Progenitor cell of endocrine pancreas (in vitro differentiated cells): ENCODE data around the gene LRIG1. TPM values are rescaled to one million over a fixed set of nuclear protein-coding genes. Genes with fewer than 3 reads are reported as not detected.
A peak's percentile ranks its signal among the peaks of the same experiment; 100 is the strongest.

Source experiments
- DNase-seq: peaks from one replicate; pipeline ENCODE4 v3.0.0; 2021; ENCODE audit warnings: low spot score; ENCODE audit not compliant: unreplicated experiment
- H3K27ac Mint-ChIP-seq: 2 replicates; pipeline ENCODE4 v1.8.0; 2021; ENCODE audit warnings: mild to moderate bottlenecking, moderate library complexity, mixed read lengths
- H3K27me3 Mint-ChIP-seq: 2 replicates; pipeline ENCODE4 v1.8.0; 2021; ENCODE audit warnings: mixed read lengths
- H3K36me3 Mint-ChIP-seq: 2 replicates; pipeline ENCODE4 v1.8.0; 2022; ENCODE audit warnings: mixed read lengths; ENCODE audit not compliant: insufficient read depth
- H3K4me1 Mint-ChIP-seq: 2 replicates; pipeline ENCODE4 v1.8.0; 2021; ENCODE audit warnings: low read depth, mixed read lengths
- H3K4me3 Mint-ChIP-seq: 2 replicates; pipeline ENCODE4 v1.8.0; 2021; ENCODE audit warnings: low read depth, mild to moderate bottlenecking, moderate library complexity, mixed read lengths
- H3K9me3 Mint-ChIP-seq: 2 replicates; pipeline ENCODE4 v1.8.0; 2021; ENCODE audit warnings: low read depth, mixed read lengths
- total RNA-seq: library from RNA; stranded (reverse); gene quantifications from 2 replicates; pipeline ENCODE4 v1.2.1, GENCODE V29; 2021
- TF ChIP-seq, protein P1 (sequence below): fragments of 200-600 bp; sonication (generic); IDR thresholded peaks from one replicate; pipeline ENCODE4 v1.5.0; 2021; ENCODE audit warnings: antibody characterized with exemption, mild to moderate bottlenecking; ENCODE audit not compliant: unreplicated experiment

LRIG1 gene
- total RNA-seq, 1 donor from 2014 or later = 31.4 TPM

DNA sequence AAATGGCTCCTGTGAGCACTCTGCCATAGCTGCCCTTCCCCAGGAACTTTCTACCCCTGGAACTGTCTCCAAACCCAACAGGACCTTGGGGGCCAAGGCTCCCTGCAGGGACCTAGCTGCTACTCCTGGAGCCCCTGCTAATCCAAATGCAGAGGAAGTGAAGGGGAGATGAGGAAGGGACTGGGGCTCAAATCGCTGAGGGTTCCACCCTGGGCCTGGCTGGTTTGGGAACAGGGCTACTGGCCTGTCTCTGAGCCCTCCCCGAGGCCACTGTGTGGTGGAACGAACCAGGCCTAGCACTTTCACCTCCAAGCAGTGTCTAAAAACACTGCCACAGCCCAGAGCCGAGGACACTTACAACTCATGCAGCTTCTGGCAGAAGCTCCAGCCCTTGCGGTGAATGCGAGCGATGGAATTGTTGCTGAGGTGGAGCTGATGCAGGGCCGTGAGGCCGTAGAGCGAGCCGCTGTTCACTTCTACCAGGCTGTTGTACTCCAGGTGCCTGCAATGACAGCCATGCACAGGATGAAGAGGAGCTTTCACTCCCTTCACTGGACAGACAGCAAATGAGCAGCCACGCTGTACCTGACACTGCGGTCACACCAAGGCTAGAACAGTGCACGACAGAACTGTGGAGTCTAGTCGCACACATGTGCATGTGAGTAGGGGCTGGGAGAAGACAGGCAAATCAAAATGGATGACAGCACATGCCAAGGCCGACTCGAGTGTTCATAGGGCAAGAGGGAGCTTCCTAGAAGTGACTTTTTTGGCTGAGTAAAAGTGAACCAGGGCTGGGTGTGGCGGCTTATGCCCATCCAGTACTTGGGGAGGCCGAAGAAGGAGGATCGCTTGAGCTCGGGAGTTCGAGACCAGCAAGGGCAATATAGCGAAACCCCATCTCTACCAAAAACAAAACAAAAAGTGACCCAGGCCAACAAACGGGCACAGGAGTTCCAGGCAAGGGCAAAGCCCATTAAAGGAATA, 90.8 kb downstream of the LRIG1 start:
- Mint-ChIP-seq H3K9me3 (no peaks in the 10 kb centered on the region), H3K27ac (no peak overlapping the region), H3K4me1 (peaks cover 4% of the 10 kb centered on the region), H3K27me3 (no peaks in the 10 kb centered on the region), H3K4me3 (no peak overlapping the region), H3K36me3 (peaks cover 34% of the 10 kb centered on the region)
- TF ChIP-seq, protein P1, sequence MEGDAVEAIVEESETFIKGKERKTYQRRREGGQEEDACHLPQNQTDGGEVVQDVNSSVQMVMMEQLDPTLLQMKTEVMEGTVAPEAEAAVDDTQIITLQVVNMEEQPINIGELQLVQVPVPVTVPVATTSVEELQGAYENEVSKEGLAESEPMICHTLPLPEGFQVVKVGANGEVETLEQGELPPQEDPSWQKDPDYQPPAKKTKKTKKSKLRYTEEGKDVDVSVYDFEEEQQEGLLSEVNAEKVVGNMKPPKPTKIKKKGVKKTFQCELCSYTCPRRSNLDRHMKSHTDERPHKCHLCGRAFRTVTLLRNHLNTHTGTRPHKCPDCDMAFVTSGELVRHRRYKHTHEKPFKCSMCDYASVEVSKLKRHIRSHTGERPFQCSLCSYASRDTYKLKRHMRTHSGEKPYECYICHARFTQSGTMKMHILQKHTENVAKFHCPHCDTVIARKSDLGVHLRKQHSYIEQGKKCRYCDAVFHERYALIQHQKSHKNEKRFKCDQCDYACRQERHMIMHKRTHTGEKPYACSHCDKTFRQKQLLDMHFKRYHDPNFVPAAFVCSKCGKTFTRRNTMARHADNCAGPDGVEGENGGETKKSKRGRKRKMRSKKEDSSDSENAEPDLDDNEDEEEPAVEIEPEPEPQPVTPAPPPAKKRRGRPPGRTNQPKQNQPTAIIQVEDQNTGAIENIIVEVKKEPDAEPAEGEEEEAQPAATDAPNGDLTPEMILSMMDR = no peak
- no peak for DNase-seq

DNA sequence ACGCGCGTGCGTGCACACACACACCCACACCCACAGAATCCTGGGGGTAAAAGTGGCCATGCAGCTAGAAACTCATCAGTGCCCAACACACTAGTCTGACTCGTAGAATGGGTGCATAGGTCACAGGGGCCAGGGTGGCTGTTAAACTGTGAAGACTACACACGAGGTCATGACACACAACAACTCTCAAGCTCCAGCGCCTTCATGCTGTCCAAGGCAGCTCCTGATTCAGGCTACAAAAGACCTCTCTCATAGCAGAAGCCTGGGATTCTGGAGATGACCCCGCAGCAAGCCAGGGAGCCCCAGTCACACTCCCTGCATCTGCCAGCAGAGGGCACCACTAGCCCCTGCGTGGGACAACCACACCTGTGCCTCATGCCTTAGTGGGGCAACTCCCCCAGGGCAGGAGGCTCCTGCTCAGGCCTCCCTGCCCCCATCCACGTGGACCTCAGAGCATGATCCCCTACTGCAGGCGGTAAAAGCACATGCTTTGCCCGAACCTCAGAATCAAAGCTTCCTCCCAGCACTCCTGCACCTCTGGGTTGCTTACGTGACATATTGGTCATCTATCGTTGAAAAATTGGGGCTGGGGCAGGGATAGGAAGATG, 93.1 kb downstream of the LRIG1 start:
- Mint-ChIP-seq H3K4me1 (peaks cover 15% of the 10 kb centered on the region), H3K27ac (peak overlapping the region; percentile 24), H3K27me3 (no peaks in the 10 kb centered on the region), H3K9me3 (no peaks in the 10 kb centered on the region), H3K36me3 (peaks cover 37% of the 10 kb centered on the region), H3K4me3 (no peak overlapping the region)
- TF ChIP-seq, protein P1 = peak; percentile 91
- DNase-seq = peak; percentile 70

DNA sequence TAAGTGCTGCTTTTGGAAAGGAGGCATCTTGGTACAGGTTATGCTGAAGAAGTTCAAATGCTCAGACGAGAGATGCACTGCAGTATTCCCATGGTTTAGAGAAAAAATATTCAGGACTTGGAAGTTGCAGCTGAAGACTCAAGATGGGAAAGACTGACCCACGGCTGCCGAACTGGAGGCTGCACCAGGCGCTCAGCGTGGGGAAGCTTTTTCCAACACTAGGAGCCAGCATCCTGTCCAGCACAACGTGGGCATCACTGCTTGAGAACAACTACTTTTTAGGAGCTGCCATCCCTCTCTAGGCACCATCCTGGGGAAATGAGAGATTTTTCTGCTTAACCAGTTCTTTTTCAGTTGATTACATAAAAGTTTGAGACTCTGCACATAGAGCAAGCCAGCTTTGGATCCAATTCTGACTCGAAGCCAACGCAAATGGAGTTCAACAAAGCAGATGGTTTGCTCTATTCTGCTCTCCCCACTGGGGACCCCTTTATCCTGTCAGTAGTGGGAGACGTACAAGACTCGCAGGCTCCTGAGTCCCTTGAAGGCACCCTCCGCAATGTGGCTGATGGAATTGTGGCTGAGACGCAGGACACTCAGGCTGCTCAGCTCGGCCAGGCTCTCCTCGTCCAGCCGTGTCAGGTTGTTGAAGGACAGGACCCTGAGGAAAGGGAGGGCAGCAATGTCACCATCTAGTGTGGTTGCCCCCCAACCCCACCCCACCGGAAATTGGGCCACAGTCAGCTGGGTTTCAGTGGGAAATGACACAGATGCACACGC, 93.8 kb downstream of the LRIG1 start:
- H3K4me1 Mint-ChIP-seq = peaks cover 17% of the 10 kb centered on the region
- no peaks in the 10 kb centered on the region for H3K27me3 Mint-ChIP-seq
- peaks cover 34% of the 10 kb centered on the region for H3K36me3 Mint-ChIP-seq
- TF ChIP-seq, protein P1 = no peak
- DNase-seq = no peak
- no peaks in the 10 kb centered on the region for H3K9me3 Mint-ChIP-seq
- no peak overlapping the region for H3K27ac Mint-ChIP-seq
- H3K4me3 Mint-ChIP-seq = no peak overlapping the region

DNA sequence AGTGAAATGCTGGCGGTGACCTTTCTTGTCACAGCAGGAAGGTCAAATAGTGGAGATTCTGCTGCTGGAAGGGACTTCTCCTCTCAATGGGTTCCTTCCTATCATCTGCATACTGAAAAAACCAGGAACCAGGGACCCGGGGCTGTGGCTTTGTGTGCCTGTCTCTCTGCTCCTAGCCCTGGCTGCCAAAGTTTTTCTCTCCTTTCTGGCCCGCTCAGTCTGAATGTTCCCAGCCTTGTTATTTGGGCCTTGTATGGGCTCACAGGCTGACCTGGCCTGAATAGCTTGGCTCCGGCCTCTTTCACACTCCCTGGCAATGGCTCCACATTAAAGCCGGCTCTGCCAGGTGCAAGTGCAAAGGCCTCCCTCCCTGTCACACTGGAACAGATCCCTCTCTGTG, 94.7 kb downstream of the LRIG1 start:
- H3K27me3 Mint-ChIP-seq = no peaks in the 10 kb centered on the region

More for the DNA sequence above, 94.7 kb downstream of the LRIG1 start:
- Mint-ChIP-seq H3K36me3 (peaks cover 27% of the 10 kb centered on the region), H3K9me3 (no peaks in the 10 kb centered on the region), H3K4me3 (no peak overlapping the region), H3K27ac (no peak overlapping the region), H3K4me1 (peaks cover 19% of the 10 kb centered on the region)
- DNase-seq = no peak
- TF ChIP-seq, protein P1 = no peak
